GM18858 (cell line): Measurements from ENCODE around the gene NEAT1.

Experiments
- ATAC-seq: cut with Tn5 transposase; IDR thresholded peaks from one replicate; pipeline ENCODE4 v1.9.1; 2021; ENCODE audit not compliant: unreplicated experiment

NEAT1 gene

GRCh38 chr11:65422633-65423515, at the start of gene NEAT1:
Gene NEAT1 (plus strand): TSS chr11:65422798.
- ATAC-seq, result no peak

GRCh38 chr11:65373839-65374580, 48.6 kb upstream of the NEAT1 start:
- no peak for ATAC-seq

- no peak for ATAC-seq
Measured at GRCh38 chr11:65375012-65375411, 47.6 kb upstream of the NEAT1 start.

- ATAC-seq, result no peak
Measured at GRCh38 chr11:65376138-65376713, 46.4 kb upstream of the NEAT1 start.

GRCh38 chr11:65377036-65377435, 45.6 kb upstream of the NEAT1 start:
- no peak for ATAC-seq

GRCh38 chr11:65377777-65378176, 44.8 kb upstream of the NEAT1 start:
- ATAC-seq, result no peak

GRCh38 chr11:65378208-65378927, 44.2 kb upstream of the NEAT1 start:
- no peak for ATAC-seq

GRCh38 chr11:65378928-65379638, 43.5 kb upstream of the NEAT1 start:
- ATAC-seq, result no peak

GRCh38 chr11:65379698-65380459, 42.7 kb upstream of the NEAT1 start:
- ATAC-seq, result no peak

- no peak for ATAC-seq
Measured at GRCh38 chr11:65380460-65381119, 42.0 kb upstream of the NEAT1 start.

GRCh38 chr11:65381716-65382032, 40.9 kb upstream of the NEAT1 start:
- ATAC-seq, result no peak

- peak; percentile 44 for ATAC-seq
Measured at GRCh38 chr11:65382033-65382803, 40.4 kb upstream of the NEAT1 start, which contains the start of gene SLC25A45. Gene SLC25A45 (minus strand): TSS chr11:65382646. CDS start chr11:65381951, 695 bp downstream.

- no peak for ATAC-seq
Measured at GRCh38 chr11:65382804-65383368, 39.7 kb upstream of the NEAT1 start.

GRCh38 chr11:65383778-65384177, 38.8 kb upstream of the NEAT1 start:
- no peak for ATAC-seq

GRCh38 chr11:65384301-65384889, 38.2 kb upstream of the NEAT1 start:
- ATAC-seq, result no peak

- ATAC-seq, result no peak
Measured at GRCh38 chr11:65386307-65387140, 36.1 kb upstream of the NEAT1 start, which contains the start of gene FRMD8. Gene FRMD8 (plus strand): TSS chr11:65386637. CDS start chr11:65387037, 400 bp downstream.

- no peak for ATAC-seq
Measured at GRCh38 chr11:65388731-65389130, 33.9 kb upstream of the NEAT1 start.
